Umbilical cord (tissue), 2 donors: ENCODE measurements around the gene CLPTM1L. TPM values are rescaled to one million over a fixed set of nuclear protein-coding genes. Genes with fewer than 3 reads are reported as not detected.

Experiments used
- DNase-seq: peaks from one replicate; pipeline ENCODE4 v3.0.0-alpha.2; 2015; ENCODE audit warnings: low spot score
- total RNA-seq: library from RNA; depleted of rRNA; stranded (reverse); fragments of >200 nt; gene quantifications from one replicate; pipeline ENCODE4 v1.2.3, GENCODE V29; 2014; ENCODE audit warnings: low replicate concordance; ENCODE audit not compliant: insufficient read depth

CLPTM1L gene
- total RNA-seq, 1 donor from 2014 or later = 128 TPM

GRCh38 chr5:1315709-1316587, 29.0 kb downstream of the CLPTM1L start:
- no peak for DNase-seq

- no peak for DNase-seq
Observed at GRCh38 chr5:1315018-1315708, 29.7 kb downstream of the CLPTM1L start.

GRCh38 chr5:1314564-1314982, 30.3 kb downstream of the CLPTM1L start:
- no peak for DNase-seq

GRCh38 chr5:1312993-1313833, 31.7 kb downstream of the CLPTM1L start:
- DNase-seq = no peak

GRCh38 chr5:1312206-1312605, 32.7 kb downstream of the CLPTM1L start:
- no peak for DNase-seq

GRCh38 chr5:1311439-1312055, 33.4 kb downstream of the CLPTM1L start:
- DNase-seq = no peak

- DNase-seq = no peak
Observed at GRCh38 chr5:1310118-1310517, 34.8 kb downstream of the CLPTM1L start.

- no peak for DNase-seq
Observed at GRCh38 chr5:1304033-1304432, 40.9 kb downstream of the CLPTM1L start.

- DNase-seq = no peak
Observed at GRCh38 chr5:1302258-1302657, 42.6 kb downstream of the CLPTM1L start.

- no peak for DNase-seq
Observed at GRCh38 chr5:1300581-1301083, 44.3 kb downstream of the CLPTM1L start.

- DNase-seq = no peak
Observed at GRCh38 chr5:1299961-1300360, 44.9 kb downstream of the CLPTM1L start.

- no peak for DNase-seq
Observed at GRCh38 chr5:1299511-1299850, 45.4 kb downstream of the CLPTM1L start.

- DNase-seq = no peak
Observed at GRCh38 chr5:1298723-1299510, 46.0 kb downstream of the CLPTM1L start.

GRCh38 chr5:1298067-1298551, 46.8 kb downstream of the CLPTM1L start:
- no peak for DNase-seq

- DNase-seq = no peak
Observed at GRCh38 chr5:1297243-1297642, 47.7 kb downstream of the CLPTM1L start.

- DNase-seq = no peak
Observed at GRCh38 chr5:1295650-1296037, 49.3 kb downstream of the CLPTM1L start.

- no peak for DNase-seq
Observed at GRCh38 chr5:1294835-1295649, 49.9 kb downstream of the CLPTM1L start, which contains the start of gene TERT. TSS of gene TERT (minus strand) at chr5:1295068. CDS start at chr5:1294989, 79 bp downstream.

- no peak for DNase-seq
Observed at GRCh38 chr5:1294206-1294834, 50.6 kb downstream of the CLPTM1L start.
